ENCODE results near the gene SPAG5. TPM values are rescaled to one million over a fixed set of nuclear protein-coding genes. Genes with fewer than 3 reads are reported as not detected.

Gene SPAG5
- total RNA-seq, 1 experiment from 2014 or later: 113 TPM

GRCh38 chr17:28533091-28533807, 65.6 kb downstream of the SPAG5 start:
- Mint-ChIP-seq H3K9me3 (ENCODE audit: unreplicated experiment) (no peaks in the 10 kb centered on the region), H3K4me3 (ENCODE audit: unreplicated experiment) (no peak overlapping the region), H3K27me3 (ENCODE audit: insufficient read depth, unreplicated experiment) (no peaks in the 10 kb centered on the region), H3K36me3 (ENCODE audit: insufficient read depth, unreplicated experiment) (no peaks in the 10 kb centered on the region), H3K4me1 (ENCODE audit: low read depth, unreplicated experiment) (no peaks in the 10 kb centered on the region), H3K27ac (ENCODE audit: unreplicated experiment) (no peak overlapping the region)
- ChIA-PET POLR2A (no interaction called here), CTCF (interaction anchor here (0.5 kb wide), 1 partner anchor 103 kb away, joined by 7 read pairs; no protein-coding TSS in a partner anchor)
- no peaks in the 10 kb centered on the region for H3K27me3 ChIP-seq (replicated peaks; ENCODE audit: control insufficient read depth, insufficient read depth, low read length)
- H3K4me3 ChIP-seq (ENCODE audit: low read depth, low read length): no peak overlapping the region
- intact Hi-C loops (cut with micrococcal nuclease; ENCODE audit: unreplicated experiment): no loop called here
- TF ChIP-seq, protein P1, sequence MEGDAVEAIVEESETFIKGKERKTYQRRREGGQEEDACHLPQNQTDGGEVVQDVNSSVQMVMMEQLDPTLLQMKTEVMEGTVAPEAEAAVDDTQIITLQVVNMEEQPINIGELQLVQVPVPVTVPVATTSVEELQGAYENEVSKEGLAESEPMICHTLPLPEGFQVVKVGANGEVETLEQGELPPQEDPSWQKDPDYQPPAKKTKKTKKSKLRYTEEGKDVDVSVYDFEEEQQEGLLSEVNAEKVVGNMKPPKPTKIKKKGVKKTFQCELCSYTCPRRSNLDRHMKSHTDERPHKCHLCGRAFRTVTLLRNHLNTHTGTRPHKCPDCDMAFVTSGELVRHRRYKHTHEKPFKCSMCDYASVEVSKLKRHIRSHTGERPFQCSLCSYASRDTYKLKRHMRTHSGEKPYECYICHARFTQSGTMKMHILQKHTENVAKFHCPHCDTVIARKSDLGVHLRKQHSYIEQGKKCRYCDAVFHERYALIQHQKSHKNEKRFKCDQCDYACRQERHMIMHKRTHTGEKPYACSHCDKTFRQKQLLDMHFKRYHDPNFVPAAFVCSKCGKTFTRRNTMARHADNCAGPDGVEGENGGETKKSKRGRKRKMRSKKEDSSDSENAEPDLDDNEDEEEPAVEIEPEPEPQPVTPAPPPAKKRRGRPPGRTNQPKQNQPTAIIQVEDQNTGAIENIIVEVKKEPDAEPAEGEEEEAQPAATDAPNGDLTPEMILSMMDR (IDR thresholded peaks at IDR 0.05; ENCODE audit: insufficient read depth in 1 of 2, low read depth in 1 of 2, low read length in 1 of 2, severe bottlenecking in 1 of 2, unreplicated experiment in 1 of 2): no peak
- BruUV-seq (replicated peaks): no TSS peak
- no peak for DNase-seq
- no peaks in the 10 kb centered on the region for H3K36me3 ChIP-seq (ENCODE audit: control insufficient read depth, insufficient read depth, low read length)
- no peaks in the 10 kb centered on the region for H3K9me3 ChIP-seq
- no peaks in the 10 kb centered on the region; the same call in 1 of the 2 replicates for H3K4me1 ChIP-seq

DNA sequence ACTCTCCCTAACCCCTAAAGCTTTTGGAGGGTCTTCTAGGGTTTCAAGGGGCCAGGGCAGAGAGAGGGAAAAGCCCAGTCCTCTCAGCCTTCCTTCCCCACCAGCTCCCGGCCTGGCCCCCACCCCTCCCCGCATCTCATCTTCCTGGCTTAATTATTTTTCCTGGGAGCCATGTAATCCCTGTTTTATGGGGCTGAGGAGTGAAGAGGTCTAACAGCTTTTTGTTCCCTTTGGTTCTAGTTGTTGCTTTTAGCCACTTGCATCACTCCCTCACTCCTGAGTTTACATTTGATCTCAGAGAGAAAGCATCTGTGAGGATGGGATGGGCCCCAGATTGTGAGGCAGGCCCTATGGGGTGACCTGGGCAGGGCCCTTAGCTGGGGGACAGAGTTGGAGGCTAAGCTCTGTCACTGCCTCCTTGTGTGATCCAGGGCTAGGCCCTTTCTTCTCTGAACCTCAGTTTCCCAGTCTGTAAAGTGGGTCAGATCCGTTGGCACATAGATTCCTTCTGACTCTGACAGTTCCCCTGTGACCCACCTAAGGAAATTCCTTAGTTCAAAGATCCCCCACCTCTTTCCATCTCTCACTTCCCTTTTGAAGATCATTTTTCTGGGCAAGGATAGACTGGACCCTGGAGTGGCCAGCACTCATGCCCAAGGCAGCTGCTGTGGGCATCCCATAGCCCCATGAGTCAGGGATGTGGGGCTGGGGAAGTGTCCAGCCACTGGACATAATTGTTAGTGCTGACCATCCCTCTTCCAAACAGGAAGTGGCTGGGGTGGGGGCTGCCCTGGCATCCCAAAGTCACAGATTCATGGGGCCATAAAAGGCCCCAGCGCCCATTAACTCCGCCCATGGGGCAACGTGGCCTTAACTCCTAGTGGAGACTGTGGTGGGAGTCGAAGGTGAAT, 66.5 kb downstream of the SPAG5 start:
- no peak overlapping the region for H3K4me3 Mint-ChIP-seq (ENCODE audit: unreplicated experiment)
- no peaks in the 10 kb centered on the region for H3K27me3 Mint-ChIP-seq (ENCODE audit: insufficient read depth, unreplicated experiment)
- DNase-seq: no peak
- ChIA-PET POLR2A (no interaction called here), CTCF (no interaction called here)
- Histone ChIP-seq H3K4me1 (no peaks in the 10 kb centered on the region; the same call in 1 of the 2 replicates), H3K36me3 (ENCODE audit: control insufficient read depth, insufficient read depth, low read length) (no peaks in the 10 kb centered on the region), H3K4me3 (ENCODE audit: low read depth, low read length) (no peak overlapping the region), H3K9me3 (no peaks in the 10 kb centered on the region), H3K27me3 (replicated peaks; ENCODE audit: control insufficient read depth, insufficient read depth, low read length) (no peaks in the 10 kb centered on the region)
- no peak overlapping the region for H3K27ac Mint-ChIP-seq (ENCODE audit: unreplicated experiment)
- no peaks in the 10 kb centered on the region for H3K36me3 Mint-ChIP-seq (ENCODE audit: insufficient read depth, unreplicated experiment)
- H3K4me1 Mint-ChIP-seq (ENCODE audit: low read depth, unreplicated experiment): no peaks in the 10 kb centered on the region
- intact Hi-C loops (cut with micrococcal nuclease; ENCODE audit: unreplicated experiment): no loop called here
- TF ChIP-seq, protein P1 (IDR thresholded peaks at IDR 0.05; ENCODE audit: insufficient read depth in 1 of 2, low read depth in 1 of 2, low read length in 1 of 2, severe bottlenecking in 1 of 2, unreplicated experiment in 1 of 2): no peak
- no TSS peak for BruUV-seq (replicated peaks)
- H3K9me3 Mint-ChIP-seq (ENCODE audit: unreplicated experiment): no peaks in the 10 kb centered on the region

GRCh38 chr17:28530926-28531325, 67.9 kb downstream of the SPAG5 start:
- TF ChIP-seq, protein P1 (IDR thresholded peaks at IDR 0.05; ENCODE audit: insufficient read depth in 1 of 2, low read depth in 1 of 2, low read length in 1 of 2, severe bottlenecking in 1 of 2, unreplicated experiment in 1 of 2): no peak
- H3K4me1 ChIP-seq: peaks cover 14% of the 10 kb centered on the region
- DNase-seq: no peak
- ChIA-PET CTCF (no interaction called here), POLR2A (no interaction called here)
- Mint-ChIP-seq H3K36me3 (ENCODE audit: insufficient read depth, unreplicated experiment) (no peaks in the 10 kb centered on the region), H3K27me3 (ENCODE audit: insufficient read depth, unreplicated experiment) (no peaks in the 10 kb centered on the region), H3K4me3 (ENCODE audit: unreplicated experiment) (no peak overlapping the region), H3K27ac (ENCODE audit: unreplicated experiment) (no peak overlapping the region), H3K9me3 (ENCODE audit: unreplicated experiment) (no peaks in the 10 kb centered on the region), H3K4me1 (ENCODE audit: low read depth, unreplicated experiment) (no peaks in the 10 kb centered on the region)
- BruUV-seq (replicated peaks): no TSS peak
- intact Hi-C loops (cut with micrococcal nuclease; ENCODE audit: unreplicated experiment): no loop called here
- no peaks in the 10 kb centered on the region for H3K9me3 ChIP-seq
- no peaks in the 10 kb centered on the region for H3K27me3 ChIP-seq (replicated peaks; ENCODE audit: control insufficient read depth, insufficient read depth, low read length)
- H3K36me3 ChIP-seq (ENCODE audit: control insufficient read depth, insufficient read depth, low read length): no peaks in the 10 kb centered on the region
- H3K4me3 ChIP-seq (ENCODE audit: low read depth, low read length): no peak overlapping the region

All from Caco-2 (cell line).